Omental fat pad (tissue), 4 donors: Measurements from ENCODE around the gene CDC14B. TPM values are rescaled to one million over a fixed set of nuclear protein-coding genes. Genes with fewer than 3 reads are reported as not detected.
"Not testable (repeated sequence)": the region's sequence is repeated elsewhere in the genome, so short reads cannot be mapped to it uniquely, and the experiment has no call there.

Experiments
- ATAC-seq: fragments of 150-250 bp; one replicate; pipeline ENCODE4 v1.9.1; 2016; ENCODE audit warnings: mild to moderate bottlenecking, moderate library complexity; ENCODE audit not compliant: low FRiP score
- DNase-seq: peaks from one replicate; pipeline ENCODE4 v3.0.0-alpha.2; 2019; ENCODE audit warnings: low spot score
- total RNA-seq, 4 donors: library from RNA; depleted of rRNA; stranded (reverse); fragments of >200 nt; gene quantifications; one replicate each; pipeline ENCODE4 v1.1.0, GENCODE V29; 2016
- TF ChIP-seq, protein P1 (sequence below), 3 donors: fragments of 450-650 bp; IDR thresholded peaks; one replicate each; pipeline ENCODE4 v1.5.1; 2016 to 2017; ENCODE audit warnings: antibody characterized with exemption in 3 of 3, mild to moderate bottlenecking in 3 of 3, moderate library complexity in 2 of 3

The CDC14B gene
- total RNA-seq, 4 donors from 2014 or later, result 14.4 to 40.5 (median 21.5) TPM

DNA sequence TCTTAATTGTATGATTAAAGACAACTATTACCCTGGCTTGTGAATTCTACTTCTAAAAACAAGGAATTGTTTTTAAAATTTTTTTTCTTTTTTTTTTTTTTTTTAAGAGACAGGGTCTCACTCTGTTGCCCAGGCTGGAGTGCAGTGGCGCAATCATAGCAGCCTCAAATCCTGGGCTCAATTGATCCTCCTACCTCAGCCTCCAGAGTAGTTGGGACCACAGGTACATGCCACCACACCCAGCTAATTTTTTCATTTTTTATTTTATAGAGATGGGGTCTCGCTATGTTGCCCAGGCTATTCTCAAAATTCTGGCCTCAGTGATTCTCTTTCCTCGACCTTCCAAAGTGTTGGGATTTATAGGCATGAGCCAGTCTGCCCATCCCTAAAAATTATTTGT lies 107.4 kb downstream of the CDC14B start:
- ATAC-seq (no peak), DNase-seq (no peak)
- TF ChIP-seq, protein P1, sequence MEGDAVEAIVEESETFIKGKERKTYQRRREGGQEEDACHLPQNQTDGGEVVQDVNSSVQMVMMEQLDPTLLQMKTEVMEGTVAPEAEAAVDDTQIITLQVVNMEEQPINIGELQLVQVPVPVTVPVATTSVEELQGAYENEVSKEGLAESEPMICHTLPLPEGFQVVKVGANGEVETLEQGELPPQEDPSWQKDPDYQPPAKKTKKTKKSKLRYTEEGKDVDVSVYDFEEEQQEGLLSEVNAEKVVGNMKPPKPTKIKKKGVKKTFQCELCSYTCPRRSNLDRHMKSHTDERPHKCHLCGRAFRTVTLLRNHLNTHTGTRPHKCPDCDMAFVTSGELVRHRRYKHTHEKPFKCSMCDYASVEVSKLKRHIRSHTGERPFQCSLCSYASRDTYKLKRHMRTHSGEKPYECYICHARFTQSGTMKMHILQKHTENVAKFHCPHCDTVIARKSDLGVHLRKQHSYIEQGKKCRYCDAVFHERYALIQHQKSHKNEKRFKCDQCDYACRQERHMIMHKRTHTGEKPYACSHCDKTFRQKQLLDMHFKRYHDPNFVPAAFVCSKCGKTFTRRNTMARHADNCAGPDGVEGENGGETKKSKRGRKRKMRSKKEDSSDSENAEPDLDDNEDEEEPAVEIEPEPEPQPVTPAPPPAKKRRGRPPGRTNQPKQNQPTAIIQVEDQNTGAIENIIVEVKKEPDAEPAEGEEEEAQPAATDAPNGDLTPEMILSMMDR (IDR thresholded peaks at IDR 0.05), result no peak

GRCh38 chr9:96510258-96510657 lies 109.4 kb downstream of the CDC14B start:
- ATAC-seq (no peak), DNase-seq (no peak)
- TF ChIP-seq, protein P1 (IDR thresholded peaks at IDR 0.05), result no peak

GRCh38 chr9:96509848-96510247 lies 109.8 kb downstream of the CDC14B start:
- TF ChIP-seq, protein P1 (IDR thresholded peaks at IDR 0.05), result no peak
- ATAC-seq (no peak), DNase-seq (no peak)

GRCh38 chr9:96509026-96509425 lies 110.6 kb downstream of the CDC14B start:
- no peak for DNase-seq
- TF ChIP-seq, protein P1 (IDR thresholded peaks at IDR 0.05), result no peak
- ATAC-seq, result no peak

GRCh38 chr9:96508227-96508940 lies 111.3 kb downstream of the CDC14B start:
- TF ChIP-seq, protein P1 (IDR thresholded peaks at IDR 0.05), result no peak
- ATAC-seq, result no peak
- no peak for DNase-seq

- ATAC-seq (no peak), DNase-seq (no peak)
- TF ChIP-seq, protein P1 (IDR thresholded peaks at IDR 0.05), result no peak
Observed at GRCh38 chr9:96505316-96505991, 114.2 kb downstream of the CDC14B start.

DNA sequence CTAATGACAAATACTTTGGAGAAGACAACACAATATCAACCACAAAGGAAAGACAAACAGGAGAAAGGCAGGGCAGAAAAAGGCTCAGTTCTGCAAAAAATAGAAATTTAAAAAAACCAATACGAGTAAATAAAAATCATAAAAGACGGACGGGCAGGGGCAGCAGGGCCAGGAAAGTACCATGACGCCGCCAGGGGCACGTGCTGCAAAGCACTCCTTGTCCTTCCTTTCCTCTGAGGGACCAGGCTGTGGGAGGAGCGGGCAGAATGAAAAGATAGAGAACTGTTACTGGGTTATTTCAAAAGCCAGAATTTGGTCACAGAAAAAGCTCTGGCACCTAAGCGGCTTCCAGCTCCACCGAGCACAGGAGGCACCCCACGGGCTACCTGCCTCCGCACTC lies 115.7 kb downstream of the CDC14B start:
- DNase-seq (no peak), ATAC-seq (no peak)
- TF ChIP-seq, protein P1 (IDR thresholded peaks at IDR 0.05), result no peak

GRCh38 chr9:96503374-96503748 lies 116.3 kb downstream of the CDC14B start:
- ATAC-seq, DNase-seq: not testable (repeated sequence)
